Coronary artery (tissue), 2 donors: ENCODE data around the gene GYPC.

Experiments
- DNase-seq: peaks from one replicate; pipeline ENCODE4 v3.0.0-alpha.2; 2017; ENCODE audit warnings: low spot score
- H3K27ac ChIP-seq, 2 donors: fragments of 200-600 bp; sonication (generic); one replicate each; pipeline ENCODE4 v1.5.1; 2016 to 2019
- H3K4me3 ChIP-seq: fragments of 200-600 bp; sonication (generic); 2 replicates; pipeline ENCODE4 v1.5.1; 2016; ENCODE audit warnings: mild to moderate bottlenecking, moderate library complexity
- TF ChIP-seq, protein P1 (sequence below): fragments of 200-600 bp; sonication (generic); IDR thresholded peaks from one replicate; pipeline ENCODE4 v1.5.1; 2019; ENCODE audit warnings: antibody characterized with exemption

Gene GYPC, protein sequence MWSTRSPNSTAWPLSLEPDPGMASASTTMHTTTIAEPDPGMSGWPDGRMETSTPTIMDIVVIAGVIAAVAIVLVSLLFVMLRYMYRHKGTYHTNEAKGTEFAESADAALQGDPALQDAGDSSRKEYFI

DNA sequence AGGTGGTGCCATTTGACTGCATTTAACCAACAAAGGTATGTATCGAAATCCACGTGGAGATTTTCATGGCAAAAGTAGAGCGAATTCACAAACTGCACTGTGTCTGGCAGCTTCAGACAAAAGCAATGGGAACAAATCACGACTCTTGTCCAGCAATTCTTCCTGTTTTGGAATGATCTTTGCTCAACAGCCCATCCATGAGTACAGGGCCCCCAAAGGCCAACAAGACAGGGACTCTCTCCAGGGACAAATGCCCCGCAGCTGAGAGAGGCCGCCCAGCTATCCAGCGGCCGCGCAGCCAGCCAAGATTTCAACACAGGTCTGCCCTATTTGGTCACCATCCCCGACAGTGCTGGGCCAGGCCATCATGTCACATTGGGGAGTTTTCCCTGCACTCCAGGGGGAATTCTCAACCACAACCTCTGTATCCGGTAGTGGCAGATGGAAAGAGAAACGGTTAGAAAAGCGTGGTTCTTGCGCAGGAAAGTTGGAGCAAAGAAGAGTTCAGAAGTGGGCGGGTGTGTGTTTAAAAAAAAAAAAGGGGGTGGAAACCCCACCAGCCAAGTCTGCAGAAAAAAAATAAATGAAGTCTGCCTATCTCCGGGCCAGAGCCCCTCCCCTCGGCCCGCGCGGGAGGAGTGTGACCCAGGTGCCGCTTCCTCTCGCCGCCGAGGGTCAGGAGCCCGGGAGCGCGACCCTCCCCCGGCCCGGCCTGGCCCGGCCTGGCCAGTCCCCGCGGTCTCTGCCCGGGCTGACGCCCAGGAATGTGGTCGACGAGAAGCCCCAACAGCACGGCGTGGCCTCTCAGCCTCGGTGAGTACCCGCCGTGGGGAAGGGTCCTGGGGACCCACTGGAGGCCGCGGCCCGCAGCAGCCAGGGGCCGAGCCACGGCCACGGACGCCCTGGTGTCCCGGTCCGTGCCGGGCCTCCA is at the start of gene GYPC:
Gene GYPC, plus strand, starts transcription at position 659 of the 931 bp plus-strand sequence. Its CDS starts 106 bp downstream, at position 765.
- DNase-seq = peak; percentile 92
- H3K27ac ChIP-seq = peak within 1 kb of the TSS; percentile 92 to 98
- TF ChIP-seq, protein P1, sequence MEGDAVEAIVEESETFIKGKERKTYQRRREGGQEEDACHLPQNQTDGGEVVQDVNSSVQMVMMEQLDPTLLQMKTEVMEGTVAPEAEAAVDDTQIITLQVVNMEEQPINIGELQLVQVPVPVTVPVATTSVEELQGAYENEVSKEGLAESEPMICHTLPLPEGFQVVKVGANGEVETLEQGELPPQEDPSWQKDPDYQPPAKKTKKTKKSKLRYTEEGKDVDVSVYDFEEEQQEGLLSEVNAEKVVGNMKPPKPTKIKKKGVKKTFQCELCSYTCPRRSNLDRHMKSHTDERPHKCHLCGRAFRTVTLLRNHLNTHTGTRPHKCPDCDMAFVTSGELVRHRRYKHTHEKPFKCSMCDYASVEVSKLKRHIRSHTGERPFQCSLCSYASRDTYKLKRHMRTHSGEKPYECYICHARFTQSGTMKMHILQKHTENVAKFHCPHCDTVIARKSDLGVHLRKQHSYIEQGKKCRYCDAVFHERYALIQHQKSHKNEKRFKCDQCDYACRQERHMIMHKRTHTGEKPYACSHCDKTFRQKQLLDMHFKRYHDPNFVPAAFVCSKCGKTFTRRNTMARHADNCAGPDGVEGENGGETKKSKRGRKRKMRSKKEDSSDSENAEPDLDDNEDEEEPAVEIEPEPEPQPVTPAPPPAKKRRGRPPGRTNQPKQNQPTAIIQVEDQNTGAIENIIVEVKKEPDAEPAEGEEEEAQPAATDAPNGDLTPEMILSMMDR = no peak

DNA sequence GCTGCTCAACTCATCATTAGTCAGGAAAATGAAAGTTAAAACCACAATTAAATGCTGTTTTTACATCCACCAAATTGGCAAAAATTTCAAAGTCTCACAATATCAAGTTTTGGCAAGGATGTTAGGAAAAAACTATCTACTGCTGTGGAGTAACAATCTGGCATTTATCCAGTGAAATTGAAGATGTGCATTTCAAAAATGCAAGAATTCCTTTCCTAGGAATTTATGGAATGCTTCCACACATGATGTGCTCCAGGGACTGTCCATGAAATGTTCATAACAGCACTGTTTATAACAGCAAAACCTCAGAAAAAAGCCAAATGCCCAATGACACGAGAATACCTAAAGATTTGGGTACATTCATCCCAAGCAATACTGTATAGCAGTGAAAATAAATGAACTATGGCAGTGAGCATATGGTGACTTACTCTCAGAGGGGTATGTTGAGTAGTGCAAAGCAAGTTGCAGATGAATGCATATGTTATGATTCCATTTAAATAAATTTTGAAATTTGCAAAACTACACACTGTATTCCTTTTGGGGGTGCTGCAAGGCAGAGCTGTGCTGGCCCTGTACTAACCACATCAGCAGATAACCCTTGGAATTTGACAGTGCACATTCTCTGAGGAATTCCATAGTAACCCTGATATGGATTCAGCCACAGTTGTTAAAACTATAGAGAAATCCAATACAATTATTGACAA is 41.3 kb upstream of the GYPC start:
- no peak overlapping the region for H3K27ac ChIP-seq
- no peak for DNase-seq
- TF ChIP-seq, protein P1 = no peak
- H3K4me3 ChIP-seq = no peak overlapping the region

More for the DNA sequence above, at the start of gene GYPC:
- peak within 1 kb of the TSS; percentile 88 for H3K4me3 ChIP-seq

DNA sequence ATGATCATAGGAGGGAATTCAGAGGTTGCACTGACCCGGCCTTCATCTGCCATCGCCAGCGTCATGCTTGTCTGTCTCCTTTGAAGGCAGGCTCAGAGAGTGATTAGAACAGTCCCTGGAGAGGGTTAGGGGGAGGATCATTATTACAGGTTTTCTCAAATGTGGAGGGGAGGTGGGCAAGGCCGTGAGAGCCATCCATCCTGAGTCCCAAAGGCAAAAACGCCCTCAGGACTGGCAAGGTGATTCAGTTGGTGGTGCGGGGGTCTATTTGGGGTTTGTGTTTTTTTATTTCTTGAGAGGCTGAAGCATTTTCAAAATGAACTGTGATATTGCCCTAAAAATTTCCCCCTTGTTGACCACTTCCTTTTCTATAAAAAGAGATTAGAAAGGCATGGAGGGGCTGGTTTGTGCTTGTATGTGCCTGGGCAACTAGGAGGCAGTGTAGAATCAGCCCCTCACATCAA is 39.3 kb upstream of the GYPC start:
- DNase-seq = no peak
- Histone ChIP-seq H3K4me3 (no peak overlapping the region), H3K27ac (no peak overlapping the region)
- TF ChIP-seq, protein P1 = no peak

DNA sequence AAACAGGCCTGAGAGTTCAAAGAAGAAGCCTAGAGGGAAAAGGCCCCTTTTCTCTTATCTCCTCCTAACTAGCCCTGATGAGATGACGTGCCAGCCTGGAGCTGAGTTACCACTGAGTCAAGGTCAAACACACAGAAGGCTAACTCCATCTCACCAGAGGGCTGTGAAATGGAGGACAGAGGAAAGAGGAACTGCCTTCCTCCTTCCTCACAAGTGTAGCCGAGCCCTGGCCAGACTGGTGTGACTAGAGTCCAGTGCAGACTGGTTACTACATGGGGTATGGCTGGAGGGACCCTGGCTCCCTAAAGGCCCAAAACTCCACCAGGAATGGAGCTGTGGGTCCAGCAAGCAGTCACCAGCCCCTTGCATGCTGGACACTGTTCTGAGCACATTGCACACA is 35.7 kb upstream of the GYPC start:
- no peak for DNase-seq
- TF ChIP-seq, protein P1 = no peak
- H3K4me3 ChIP-seq = no peak overlapping the region
- no peak overlapping the region for H3K27ac ChIP-seq

DNA sequence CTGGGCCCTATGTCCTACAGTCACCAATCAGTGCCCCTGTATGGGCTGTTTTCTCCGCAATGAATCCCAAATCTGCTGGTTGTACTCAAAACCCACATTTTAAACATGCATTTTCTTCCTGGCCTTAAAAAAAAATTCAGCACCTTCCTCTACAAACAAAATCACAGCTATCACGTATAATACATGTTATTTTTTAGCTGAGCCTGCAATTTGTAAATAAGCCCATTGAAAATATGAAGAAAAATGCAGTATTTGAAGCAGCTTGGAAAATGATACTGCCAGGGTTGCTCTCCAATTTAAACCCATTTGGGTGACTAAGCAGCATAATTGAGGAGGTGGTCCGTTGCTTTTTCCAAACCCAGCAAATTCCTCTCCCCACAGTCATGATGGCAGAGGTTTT is 33.0 kb upstream of the GYPC start:
- TF ChIP-seq, protein P1 = no peak
- Histone ChIP-seq H3K4me3 (no peak overlapping the region), H3K27ac (no peak overlapping the region)
- DNase-seq = no peak

DNA sequence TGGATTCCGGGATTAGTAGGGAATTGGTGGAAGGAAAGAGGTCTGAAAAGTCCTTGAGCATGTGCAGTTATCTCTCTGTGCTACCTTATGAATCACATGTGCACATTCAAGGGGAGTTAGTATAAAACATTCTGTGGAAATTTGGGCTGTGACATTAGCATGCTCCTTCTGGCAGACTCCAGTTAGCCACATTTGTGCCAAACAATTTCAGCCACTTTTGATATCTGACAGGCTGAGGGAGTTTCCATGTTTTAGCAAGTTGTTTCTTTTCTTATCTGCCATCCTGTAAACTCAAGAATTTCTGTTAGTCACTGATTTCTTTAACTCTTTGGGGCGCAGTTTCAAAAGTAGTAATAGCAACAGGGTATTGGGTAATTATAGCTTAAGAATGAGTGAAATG is 28.3 kb upstream of the GYPC start:
- DNase-seq = no peak
- TF ChIP-seq, protein P1 = no peak
- Histone ChIP-seq H3K4me3 (no peak overlapping the region), H3K27ac (no peak overlapping the region)
